ENCODE data around the gene FILIP1L.

Gene FILIP1L

GRCh38 chr3:100114413-100115030 lies at the start of gene FILIP1L:
FILIP1L (minus strand) TSS chr3:100114501.
- no peak for DNase-seq

- DNase-seq = no peak
Measured at GRCh38 chr3:100163787-100164186, 49.5 kb upstream of the FILIP1L start.

GRCh38 chr3:100160521-100160920 lies 46.2 kb upstream of the FILIP1L start:
- DNase-seq = no peak

GRCh38 chr3:100159331-100160153 lies 45.2 kb upstream of the FILIP1L start:
- DNase-seq = no peak

GRCh38 chr3:100158918-100159330 lies 44.6 kb upstream of the FILIP1L start:
- DNase-seq = no peak

GRCh38 chr3:100157685-100158084 lies 43.4 kb upstream of the FILIP1L start:
- DNase-seq = no peak

GRCh38 chr3:100155590-100155989 lies 41.3 kb upstream of the FILIP1L start:
- DNase-seq = no peak

GRCh38 chr3:100155128-100155527 lies 40.8 kb upstream of the FILIP1L start:
- no peak for DNase-seq

GRCh38 chr3:100154171-100154570 lies 39.9 kb upstream of the FILIP1L start:
- DNase-seq = no peak

- no peak for DNase-seq
Measured at GRCh38 chr3:100151024-100151707, 36.9 kb upstream of the FILIP1L start.

- no peak for DNase-seq
Measured at GRCh38 chr3:100150473-100150872, 36.2 kb upstream of the FILIP1L start.

- no peak for DNase-seq
Measured at GRCh38 chr3:100149713-100150415, 35.6 kb upstream of the FILIP1L start.

- no peak for DNase-seq
Measured at GRCh38 chr3:100149130-100149529, 34.8 kb upstream of the FILIP1L start.

GRCh38 chr3:100144255-100144866 lies 30.1 kb upstream of the FILIP1L start:
- DNase-seq = no peak

- DNase-seq = no peak
Measured at GRCh38 chr3:100141586-100141985, 27.3 kb upstream of the FILIP1L start.

GRCh38 chr3:100140976-100141375 lies 26.7 kb upstream of the FILIP1L start:
- no peak for DNase-seq

GRCh38 chr3:100136921-100137320 lies 22.6 kb upstream of the FILIP1L start:
- DNase-seq = no peak

GRCh38 chr3:100131241-100131640 lies 16.9 kb upstream of the FILIP1L start:
- DNase-seq = no peak

GRCh38 chr3:100129941-100130340 lies 15.6 kb upstream of the FILIP1L start:
- DNase-seq = no peak

- DNase-seq = no peak
Measured at GRCh38 chr3:100128565-100128964, 14.3 kb upstream of the FILIP1L start.

- DNase-seq = no peak
Measured at GRCh38 chr3:100127792-100128191, 13.5 kb upstream of the FILIP1L start.

GRCh38 chr3:100125161-100125938 lies 11.0 kb upstream of the FILIP1L start:
- DNase-seq = no peak

All from activated CD4-positive, alpha-beta T cell treated with anti-CD3 and anti-CD28 coated beads for 48 hours (primary cell).